Parathyroid adenoma (tissue), 2 donors: ENCODE data around the gene SLC25A29.

Experiments used
- H2AFZ ChIP-seq: fragments of 300-600 bp; sonication (generic); one replicate; pipeline ENCODE4 v1.7.0; 2017; ENCODE audit warnings: antibody characterized with exemption, mild to moderate bottlenecking
- H3K27ac ChIP-seq: fragments of 300-600 bp; sonication (generic); one replicate; pipeline ENCODE4 v1.7.0; 2017
- H3K27me3 ChIP-seq: fragments of 300-600 bp; sonication (generic); one replicate; pipeline ENCODE4 v1.7.0; 2017; ENCODE audit warnings: low read length; ENCODE audit not compliant: control insufficient read depth, insufficient read depth
- H3K36me3 ChIP-seq: fragments of 300-600 bp; sonication (generic); one replicate; pipeline ENCODE4 v1.7.0; 2017; ENCODE audit warnings: low read length; ENCODE audit not compliant: control insufficient read depth, insufficient read depth
- H3K4me1 ChIP-seq: fragments of 300-600 bp; sonication (generic); one replicate; pipeline ENCODE4 v1.7.0; 2017; ENCODE audit warnings: control low read depth
- H3K4me2 ChIP-seq: fragments of 300-600 bp; sonication (generic); one replicate; pipeline ENCODE4 v1.7.0; 2017; ENCODE audit warnings: low read length
- H3K4me3 ChIP-seq: fragments of 300-600 bp; sonication (generic); one replicate; pipeline ENCODE4 v1.7.0; 2017; ENCODE audit warnings: low read depth, low read length
- H3K79me2 ChIP-seq: fragments of 300-600 bp; sonication (generic); one replicate; pipeline ENCODE4 v1.7.0; 2017; ENCODE audit warnings: control low read depth
- H3K9ac ChIP-seq: fragments of 300-600 bp; sonication (generic); one replicate; pipeline ENCODE4 v1.7.0; 2017; ENCODE audit warnings: mild to moderate bottlenecking
- H3K9me3 ChIP-seq: fragments of 300-600 bp; sonication (generic); one replicate; pipeline ENCODE4 v1.7.0; 2017; ENCODE audit warnings: low read length; ENCODE audit not compliant: control insufficient read depth
- TF ChIP-seq, protein P1 (sequence below): fragments of 300-600 bp; sonication (generic); IDR thresholded peaks from one replicate; pipeline ENCODE4 v1.7.0; 2017; ENCODE audit warnings: antibody characterized with exemption, mild to moderate bottlenecking
- donor health status: primary hyperparathyroidism.

The SLC25A29 gene

GRCh38 chr14:100303925-100304324 lies 2.3 kb downstream of the SLC25A29 start:
- Histone ChIP-seq H3K36me3 (no peaks in the 10 kb centered on the region), H3K4me1 (peaks cover 5% of the 10 kb centered on the region), H3K27ac (no peak overlapping the region), H3K9ac (no peak overlapping the region), H3K27me3 (no peaks in the 10 kb centered on the region), H2AFZ (no peak overlapping the region), H3K4me2 (no peak overlapping the region), H3K4me3 (no peak overlapping the region), H3K9me3 (no peaks in the 10 kb centered on the region), H3K79me2 (no peaks in the 10 kb centered on the region)
- TF ChIP-seq, protein P1, sequence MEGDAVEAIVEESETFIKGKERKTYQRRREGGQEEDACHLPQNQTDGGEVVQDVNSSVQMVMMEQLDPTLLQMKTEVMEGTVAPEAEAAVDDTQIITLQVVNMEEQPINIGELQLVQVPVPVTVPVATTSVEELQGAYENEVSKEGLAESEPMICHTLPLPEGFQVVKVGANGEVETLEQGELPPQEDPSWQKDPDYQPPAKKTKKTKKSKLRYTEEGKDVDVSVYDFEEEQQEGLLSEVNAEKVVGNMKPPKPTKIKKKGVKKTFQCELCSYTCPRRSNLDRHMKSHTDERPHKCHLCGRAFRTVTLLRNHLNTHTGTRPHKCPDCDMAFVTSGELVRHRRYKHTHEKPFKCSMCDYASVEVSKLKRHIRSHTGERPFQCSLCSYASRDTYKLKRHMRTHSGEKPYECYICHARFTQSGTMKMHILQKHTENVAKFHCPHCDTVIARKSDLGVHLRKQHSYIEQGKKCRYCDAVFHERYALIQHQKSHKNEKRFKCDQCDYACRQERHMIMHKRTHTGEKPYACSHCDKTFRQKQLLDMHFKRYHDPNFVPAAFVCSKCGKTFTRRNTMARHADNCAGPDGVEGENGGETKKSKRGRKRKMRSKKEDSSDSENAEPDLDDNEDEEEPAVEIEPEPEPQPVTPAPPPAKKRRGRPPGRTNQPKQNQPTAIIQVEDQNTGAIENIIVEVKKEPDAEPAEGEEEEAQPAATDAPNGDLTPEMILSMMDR: no peak

DNA sequence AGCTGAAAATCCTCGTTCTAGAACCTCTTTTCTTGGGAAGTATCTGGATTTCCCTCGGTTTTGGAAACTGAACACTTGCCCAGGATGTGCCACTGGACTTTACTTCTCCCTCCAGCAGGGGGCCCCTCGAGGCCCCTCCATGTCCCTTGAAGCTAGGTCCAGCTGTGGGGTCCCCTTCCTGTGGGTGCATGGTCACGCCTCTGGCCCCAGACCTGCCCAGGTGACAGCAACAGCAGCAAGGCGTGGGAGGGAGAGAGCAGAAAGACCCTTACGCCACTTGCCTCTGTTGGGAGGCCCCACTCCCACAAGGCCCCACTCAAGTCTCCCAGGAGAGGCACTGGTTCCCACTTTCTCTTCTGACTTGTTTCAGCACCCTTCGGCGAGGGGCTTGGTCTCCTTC lies 3.1 kb downstream of the SLC25A29 start:
- TF ChIP-seq, protein P1: peak; percentile 41
- no peaks in the 10 kb centered on the region for H3K79me2 ChIP-seq
- no peaks in the 10 kb centered on the region for H3K36me3 ChIP-seq
- no peak overlapping the region for H3K9ac ChIP-seq
- H3K27me3 ChIP-seq: no peaks in the 10 kb centered on the region
- no peaks in the 10 kb centered on the region for H3K9me3 ChIP-seq
- H2AFZ ChIP-seq: no peak overlapping the region
- H3K4me1 ChIP-seq: peaks cover 3% of the 10 kb centered on the region
- H3K4me2 ChIP-seq: no peak overlapping the region
- no peak overlapping the region for H3K27ac ChIP-seq
- H3K4me3 ChIP-seq: no peak overlapping the region

GRCh38 chr14:100302616-100303015 lies 3.6 kb downstream of the SLC25A29 start:
- H3K9ac ChIP-seq: no peak overlapping the region
- no peaks in the 10 kb centered on the region for H3K79me2 ChIP-seq
- no peaks in the 10 kb centered on the region for H3K9me3 ChIP-seq
- H3K4me3 ChIP-seq: no peak overlapping the region
- H3K27me3 ChIP-seq: no peaks in the 10 kb centered on the region
- TF ChIP-seq, protein P1: no peak
- no peaks in the 10 kb centered on the region for H3K36me3 ChIP-seq
- no peak overlapping the region for H3K27ac ChIP-seq
- no peak overlapping the region for H3K4me2 ChIP-seq
- no peaks in the 10 kb centered on the region for H3K4me1 ChIP-seq
- no peak overlapping the region for H2AFZ ChIP-seq

GRCh38 chr14:100299238-100299560 lies 7.0 kb downstream of the SLC25A29 start:
- H3K27me3 ChIP-seq: no peaks in the 10 kb centered on the region
- no peaks in the 10 kb centered on the region for H3K4me1 ChIP-seq
- no peak overlapping the region for H3K4me3 ChIP-seq
- no peaks in the 10 kb centered on the region for H3K79me2 ChIP-seq
- H3K9me3 ChIP-seq: no peaks in the 10 kb centered on the region
- H3K27ac ChIP-seq: no peak overlapping the region
- no peak overlapping the region for H3K4me2 ChIP-seq
- H3K9ac ChIP-seq: no peak overlapping the region
- TF ChIP-seq, protein P1: no peak
- no peak overlapping the region for H2AFZ ChIP-seq
- no peaks in the 10 kb centered on the region for H3K36me3 ChIP-seq

GRCh38 chr14:100298551-100299237 lies 7.5 kb downstream of the SLC25A29 start:
- Histone ChIP-seq H3K4me2 (no peak overlapping the region), H3K9me3 (no peaks in the 10 kb centered on the region), H3K27me3 (no peaks in the 10 kb centered on the region), H3K4me3 (no peak overlapping the region), H3K27ac (no peak overlapping the region), H3K4me1 (no peaks in the 10 kb centered on the region), H2AFZ (no peak overlapping the region), H3K36me3 (no peaks in the 10 kb centered on the region), H3K79me2 (no peaks in the 10 kb centered on the region), H3K9ac (no peak overlapping the region)
- TF ChIP-seq, protein P1: no peak
